WTC11 (cell line): ENCODE results near the gene AKT1S1. TPM values are rescaled to one million over a fixed set of nuclear protein-coding genes. Genes with fewer than 3 reads are reported as not detected.

Experiments used
- ATAC-seq: fragments of 200-7000 bp; cut with Tn5 transposase; 2 replicates; pipeline ENCODE4 v1.10.0; 2021; ENCODE audit warnings: mild to moderate bottlenecking, moderate library complexity
- CTCF ChIA-PET: fragments of 300-600 bp; sonication (Branson Sonifier 250); formaldehyde crosslinking; loops from one replicate; lab custom pipeline; 2021; ENCODE audit warnings: antibody characterized with exemption; lab: Charles Lee
- POLR2A ChIA-PET: fragments of 350-600 bp; sonication (Branson Sonifier 250); formaldehyde crosslinking; loops from one replicate; lab custom pipeline; 2021; ENCODE audit warnings: antibody characterized with exemption; lab: Charles Lee
- DNase-seq: peaks from one replicate; pipeline ENCODE4 v3.0.0; 2021; ENCODE audit warnings: low spot score
- H3K27ac Mint-ChIP-seq: 2 replicates; pipeline ENCODE4 v1.8.0; 2021; ENCODE audit warnings: mixed read lengths
- H3K27me3 Mint-ChIP-seq: 2 replicates; pipeline ENCODE4 v1.8.0; 2021; ENCODE audit warnings: low read depth, mild to moderate bottlenecking, moderate library complexity, mixed read lengths
- H3K36me3 Mint-ChIP-seq: 2 replicates; pipeline ENCODE4 v1.8.0; 2021; ENCODE audit warnings: mixed read lengths
- H3K4me1 Mint-ChIP-seq: 2 replicates; pipeline ENCODE4 v1.8.0; 2022; ENCODE audit warnings: mixed read lengths
- H3K4me3 Mint-ChIP-seq: 2 replicates; pipeline ENCODE4 v1.8.0; 2021; ENCODE audit warnings: mild to moderate bottlenecking, moderate library complexity, mixed read lengths
- H3K9me3 Mint-ChIP-seq: 2 replicates; pipeline ENCODE4 v1.8.0; 2021; ENCODE audit warnings: mixed read lengths
- AR ChIP-seq: fragments of 250-450 bp; sonication (Bioruptor Pico); IDR thresholded peaks from 2 replicates; pipeline ENCODE4 v1.9.0; 2021; ENCODE audit warnings: mild to moderate bottlenecking
- CBFB ChIP-seq: sonication (generic); formaldehyde crosslinking; IDR thresholded peaks from 2 replicates; pipeline ENCODE4 v1.8.1; 2022; ENCODE audit warnings: mild to moderate bottlenecking, low read depth, missing genetic modification reagents
- E2F4 ChIP-seq: sonication (generic); formaldehyde crosslinking; IDR thresholded peaks from 2 replicates; pipeline ENCODE4 v1.8.1; 2022; ENCODE audit warnings: low read depth, mild to moderate bottlenecking, moderate library complexity, missing genetic modification reagents, borderline replicate concordance
- EMX1 ChIP-seq: fragments of 250-450 bp; sonication (Bioruptor Pico); IDR thresholded peaks from 2 replicates; pipeline ENCODE4 v1.8.0; 2021; ENCODE audit warnings: mild to moderate bottlenecking
- ERG ChIP-seq: fragments of 250-450 bp; sonication (Bioruptor Pico); IDR thresholded peaks from 2 replicates; pipeline ENCODE4 v1.8.0; 2021; ENCODE audit warnings: mild to moderate bottlenecking
- FOXK1 ChIP-seq: sonication (generic); formaldehyde crosslinking; IDR thresholded peaks from 2 replicates; pipeline ENCODE4 v1.8.0; 2022; ENCODE audit warnings: mild to moderate bottlenecking, moderate library complexity, missing genetic modification reagents
- GABPB1 ChIP-seq: sonication (generic); formaldehyde crosslinking; IDR thresholded peaks from 2 replicates; pipeline ENCODE4 v1.8.1; 2023; ENCODE audit warnings: mild to moderate bottlenecking, missing genetic modification reagents
- IRF1 ChIP-seq: sonication (generic); formaldehyde crosslinking; IDR thresholded peaks from 2 replicates; pipeline ENCODE4 v1.8.0; 2023; ENCODE audit warnings: missing genetic modification reagents
- JUN ChIP-seq: sonication (generic); formaldehyde crosslinking; IDR thresholded peaks from 2 replicates; pipeline ENCODE4 v1.8.0; 2023; ENCODE audit warnings: mild to moderate bottlenecking, missing genetic modification reagents
- MAX ChIP-seq: sonication (generic); formaldehyde crosslinking; IDR thresholded peaks from 2 replicates; pipeline ENCODE4 v1.8.0; 2022; ENCODE audit warnings: mild to moderate bottlenecking, missing genetic modification reagents
- NFE2L1 ChIP-seq: sonication (generic); formaldehyde crosslinking; IDR thresholded peaks from 2 replicates; pipeline ENCODE4 v1.8.1; 2023; ENCODE audit warnings: missing genetic modification reagents
- NR3C1 ChIP-seq: sonication (generic); formaldehyde crosslinking; conservative IDR thresholded peaks from 2 replicates; pipeline ENCODE4 v1.8.1; 2023; ENCODE audit warnings: low read depth, mild to moderate bottlenecking, missing genetic modification reagents
- SMAD3 ChIP-seq: sonication (generic); formaldehyde crosslinking; IDR thresholded peaks from 2 replicates; pipeline ENCODE4 v1.8.0; 2022; ENCODE audit warnings: missing genetic modification reagents, mild to moderate bottlenecking, borderline replicate concordance
- STAT6 ChIP-seq: sonication (generic); formaldehyde crosslinking; conservative IDR thresholded peaks from 2 replicates; pipeline ENCODE4 v1.8.1; 2023; ENCODE audit warnings: mild to moderate bottlenecking, low read depth, missing genetic modification reagents, moderate library complexity
- TEAD4 ChIP-seq: sonication (generic); formaldehyde crosslinking; IDR thresholded peaks from 2 replicates; pipeline ENCODE4 v1.8.0; 2022; ENCODE audit warnings: mild to moderate bottlenecking, missing genetic modification reagents
- ZBTB21 ChIP-seq: sonication (generic); formaldehyde crosslinking; IDR thresholded peaks from 2 replicates; pipeline ENCODE4 v1.8.1; 2023; ENCODE audit warnings: mild to moderate bottlenecking, missing genetic modification reagents, borderline replicate concordance
- ZNF263 ChIP-seq: sonication (generic); formaldehyde crosslinking; IDR thresholded peaks from 2 replicates; pipeline ENCODE4 v1.8.1; 2022; ENCODE audit warnings: low read depth, mild to moderate bottlenecking, moderate library complexity, missing genetic modification reagents
- ZNF512 ChIP-seq: sonication (generic); formaldehyde crosslinking; IDR thresholded peaks from 2 replicates; pipeline ENCODE4 v1.8.1; 2022; ENCODE audit warnings: missing genetic modification reagents, borderline replicate concordance
- ZSCAN18 ChIP-seq: fragments of 250-450 bp; sonication (Bioruptor Pico); IDR thresholded peaks from 2 replicates; pipeline ENCODE4 v2.1.2; 2022; ENCODE audit warnings: mild to moderate bottlenecking, moderate library complexity
- total RNA-seq: library from RNA; stranded (reverse); gene quantifications from 3 replicates; pipeline ENCODE4 v1.2.3, GENCODE V29; 2021

AKT1S1 gene
- total RNA-seq, 1 experiment from 2014 or later, result 47.8 TPM

GRCh38 chr19:49894011-49894664, 17.0 kb upstream of the AKT1S1 start:
- ChIA-PET CTCF (interaction anchor here (0.5 to 1.8 kb wide), 6 partner anchors 8 to 143 kb away, joined by 3 to 6 read pairs (median 5); no protein-coding TSS in a partner anchor), POLR2A (interaction anchor here (0.6 to 1.6 kb wide), 3 partner anchors 17 to 64 kb away, joined by 4 to 7 read pairs (median 4); partner anchors contain the start of genes AKT1S1 and TBC1D17)
- no peak overlapping the region for H3K27ac Mint-ChIP-seq
- peaks cover 43% of the 10 kb centered on the region for H3K27me3 Mint-ChIP-seq
- H3K4me1 Mint-ChIP-seq, result peaks cover 15% of the 10 kb centered on the region
- 0 out of 2 replicates have a peak, but pooled peaks cover 7% of the 10 kb centered on the region for H3K36me3 Mint-ChIP-seq
- DNase-seq (no peak), ATAC-seq (no peak)
- no peaks in the 10 kb centered on the region for H3K9me3 Mint-ChIP-seq
- no peak overlapping the region for H3K4me3 Mint-ChIP-seq
- TF ChIP-seq ZNF263 (no peak), NFE2L1 (CRISPR knock-in tag) (no peak), NR3C1 (CRISPR knock-in tag) (no peak), TEAD4 (no peak), CBFB (no peak), ZNF512 (CRISPR knock-in tag) (no peak), GABPB1 (CRISPR knock-in tag) (no peak), FOXK1 (CRISPR knock-in tag) (no peak), E2F4 (CRISPR knock-in tag) (no peak), ZBTB21 (CRISPR knock-in tag) (no peak), SMAD3 (CRISPR knock-in tag) (no peak), JUN (CRISPR knock-in tag) (no peak), ZSCAN18 (CRISPR knock-in tag) (no peak), IRF1 (CRISPR knock-in tag) (no peak)

GRCh38 chr19:49892716-49893115, 15.6 kb upstream of the AKT1S1 start:
- Mint-ChIP-seq H3K27ac (peak overlapping the region; percentile 52; the same call in 1 of the 2 replicates), H3K4me1 (peaks cover 15% of the 10 kb centered on the region), H3K9me3 (no peaks in the 10 kb centered on the region), H3K27me3 (peaks cover 50% of the 10 kb centered on the region), H3K36me3 (peaks cover 14% of the 10 kb centered on the region; the same call in 1 of the 2 replicates), H3K4me3 (no peak overlapping the region)
- DNase-seq (no peak), ATAC-seq (no peak)
- CTCF ChIA-PET, result interaction anchor here (1.8 kb wide), 1 partner anchor 21 kb away, joined by 6 read pairs; no protein-coding TSS in a partner anchor
- POLR2A ChIA-PET, result interaction anchor here (0.6 kb wide), 1 partner anchor 254 kb away, joined by 5 read pairs; no protein-coding TSS in a partner anchor
- TF ChIP-seq STAT6 (CRISPR knock-in tag) (no peak), AR (CRISPR knock-in tag) (no peak), EMX1 (CRISPR knock-in tag) (no peak), ERG (CRISPR knock-in tag) (no peak), MAX (CRISPR knock-in tag) (no peak)
